SK-MEL-5 (cell line): ENCODE measurements around the gene FTO. TPM values are rescaled to one million over a fixed set of nuclear protein-coding genes. Genes with fewer than 3 reads are reported as not detected.

Experiments
- DNase-seq: peaks from one replicate; pipeline ENCODE4 v3.0.0-alpha.2; 2016; ENCODE audit warnings: low read depth, low spot score
- in situ Hi-C: cut with HindIII; loops from 2 replicates; pipeline ENCODE4 v1.10.0; 2016; ENCODE audit warnings: low sequenced_read_pairs, high pct_unique_total_duplicates, low pct_unique_long_range_greater_than_20kb
- total RNA-seq: library from RNA; depleted of rRNA; stranded (reverse); fragments of >200 nt; shearing (Covaris generic); gene quantifications from 2 replicates; pipeline ENCODE4 v1.2.3, GENCODE V29; 2014

The FTO gene
- total RNA-seq, 1 experiment from 2014 or later, result 58.2 TPM

- DNase-seq, result no peak
- in situ Hi-C loops, result no loop called here
Measured at GRCh38 chr16:53803998-53804397, 100.0 kb downstream of the FTO start.

GRCh38 chr16:53804467-53804866 lies 100.5 kb downstream of the FTO start:
- no peak for DNase-seq
- in situ Hi-C loops, result no loop called here

- no peak for DNase-seq
- in situ Hi-C loops, result no loop called here
Measured at GRCh38 chr16:53805113-53805512, 101.2 kb downstream of the FTO start.

GRCh38 chr16:53805752-53806151 lies 101.8 kb downstream of the FTO start:
- in situ Hi-C loops, result no loop called here
- no peak for DNase-seq

GRCh38 chr16:53809088-53809932 lies 105.4 kb downstream of the FTO start:
- in situ Hi-C loops, result no loop called here
- no peak for DNase-seq

- DNase-seq, result no peak
- in situ Hi-C loops, result no loop called here
Measured at GRCh38 chr16:53812914-53813313, 109.0 kb downstream of the FTO start.

GRCh38 chr16:53814801-53815200 lies 110.8 kb downstream of the FTO start:
- in situ Hi-C loops, result no loop called here
- no peak for DNase-seq

GRCh38 chr16:53816211-53816836 lies 112.4 kb downstream of the FTO start:
- in situ Hi-C loops, result no loop called here
- no peak for DNase-seq

- in situ Hi-C loops, result no loop called here
- DNase-seq, result no peak
Measured at GRCh38 chr16:53817117-53817755, 113.3 kb downstream of the FTO start.

GRCh38 chr16:53817812-53818550 lies 114.0 kb downstream of the FTO start:
- in situ Hi-C loops, result no loop called here
- no peak for DNase-seq

- no peak for DNase-seq
Measured at GRCh38 chr16:53821487-53821886, 117.5 kb downstream of the FTO start.

GRCh38 chr16:53821957-53822625 lies 118.1 kb downstream of the FTO start:
- DNase-seq, result no peak
- in situ Hi-C loops, result no loop called here

More at GRCh38 chr16:53821487-53821886, 117.5 kb downstream of the FTO start:
- in situ Hi-C loops, result no loop called here

- DNase-seq, result no peak
- in situ Hi-C loops, result no loop called here
Measured at GRCh38 chr16:53822936-53823529, 119.1 kb downstream of the FTO start.

GRCh38 chr16:53826658-53827057 lies 122.7 kb downstream of the FTO start:
- in situ Hi-C loops, result no loop called here
- no peak for DNase-seq

- in situ Hi-C loops, result no loop called here
Measured at GRCh38 chr16:53827741-53828140, 123.8 kb downstream of the FTO start.

GRCh38 chr16:53829186-53829747 lies 125.3 kb downstream of the FTO start:
- no peak for DNase-seq
- in situ Hi-C loops, result no loop called here

More at GRCh38 chr16:53827741-53828140, 123.8 kb downstream of the FTO start:
- DNase-seq, result peak; percentile 93
